Kidney epithelial cell (primary cell): ENCODE measurements around the gene AAMP. TPM values are rescaled to one million over a fixed set of nuclear protein-coding genes. Genes with fewer than 3 reads are reported as not detected.

Source experiments
- DNase-seq: peaks from one replicate; pipeline ENCODE4 v3.0.0-alpha.2; 2010; ENCODE audit warnings: low read depth
- H3K27me3 ChIP-seq: 2 replicates; pipeline ENCODE4 v1.6.0; 2011; ENCODE audit warnings: low read length; ENCODE audit not compliant: control insufficient read depth, insufficient read depth
- H3K36me3 ChIP-seq: 2 replicates; pipeline ENCODE4 v1.5.1; 2011; ENCODE audit warnings: low read length; ENCODE audit not compliant: control insufficient read depth, insufficient read depth
- H3K4me3 ChIP-seq: 2 replicates; pipeline ENCODE4 v1.5.1; 2011; ENCODE audit warnings: low read depth, mild to moderate bottlenecking, control low read depth, low read length
- CTCF ChIP-seq: IDR thresholded peaks from 2 replicates; pipeline ENCODE4 v1.5.1; 2011; ENCODE audit warnings: mild to moderate bottlenecking, moderate library complexity, low read length, control low read depth, inconsistent platforms; ENCODE audit not compliant: insufficient read depth, poor library complexity, severe bottlenecking
- total RNA-seq: library from RNA; depleted of rRNA; stranded (reverse); fragments of >200 nt; gene quantifications from 2 replicates; pipeline ENCODE4 v1.2.3, GENCODE V29; 2015

Gene AAMP
- total RNA-seq, 1 donor from 2014 or later: 174 TPM

DNA sequence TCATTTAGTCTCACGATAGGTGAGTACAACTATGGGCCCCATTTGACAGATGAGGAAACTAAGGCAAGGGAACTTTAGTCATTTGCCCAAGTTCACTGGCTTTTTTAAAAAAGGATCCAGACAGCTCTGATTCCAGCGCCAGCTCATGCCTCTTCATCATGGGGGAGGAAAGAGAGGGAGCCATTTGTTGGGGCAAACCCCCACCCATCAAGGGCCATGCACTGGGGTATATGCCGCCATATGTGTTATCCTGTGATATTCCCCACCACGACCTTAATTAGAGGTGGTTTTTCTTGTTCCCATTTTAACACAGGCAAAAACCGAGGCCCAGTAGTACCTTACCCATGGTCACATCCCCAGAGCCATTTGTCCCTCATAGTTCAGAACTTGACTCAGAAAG is 9.8 kb downstream of the AAMP start:
- no peak for TF ChIP-seq CTCF
- no peak overlapping the region for H3K4me3 ChIP-seq
- DNase-seq: no peak
- no peaks in the 10 kb centered on the region for H3K36me3 ChIP-seq
- H3K27me3 ChIP-seq: no peaks in the 10 kb centered on the region

GRCh38 chr2:218259099-218259961 is 10.6 kb downstream of the AAMP start:
- Histone ChIP-seq H3K4me3 (no peak overlapping the region), H3K27me3 (no peaks in the 10 kb centered on the region), H3K36me3 (no peaks in the 10 kb centered on the region)
- no peak for DNase-seq
- no peak for TF ChIP-seq CTCF

DNA sequence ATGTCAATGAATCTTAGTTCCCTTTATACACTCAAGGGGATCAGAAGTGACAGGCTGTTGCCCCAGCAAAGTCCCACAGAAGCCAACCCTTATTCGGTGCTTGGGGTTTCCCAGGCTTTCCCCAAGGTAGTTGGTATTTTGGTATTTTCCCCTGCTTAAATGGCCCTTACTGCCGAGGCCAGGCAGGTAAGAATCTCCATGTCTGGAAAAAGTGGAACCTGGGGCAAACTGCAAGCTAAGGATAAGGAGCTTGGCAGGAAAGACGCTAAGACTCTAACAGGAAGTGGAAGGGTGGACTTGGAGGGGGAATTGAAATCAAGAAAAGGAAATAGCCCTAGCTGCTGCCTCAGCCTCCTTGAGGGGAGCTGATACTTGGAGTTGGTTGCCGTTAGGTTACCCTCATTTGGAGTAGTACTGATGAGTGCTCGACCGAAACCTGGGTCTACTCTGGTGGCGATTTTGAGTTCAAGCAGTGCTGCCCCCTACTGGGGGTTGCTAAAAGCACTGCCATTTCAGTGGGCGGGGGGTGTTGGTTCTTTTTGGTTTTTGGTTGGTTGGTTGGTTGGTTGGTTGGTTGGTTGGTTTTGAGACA is 12.5 kb downstream of the AAMP start:
- no peak overlapping the region for H3K4me3 ChIP-seq

DNA sequence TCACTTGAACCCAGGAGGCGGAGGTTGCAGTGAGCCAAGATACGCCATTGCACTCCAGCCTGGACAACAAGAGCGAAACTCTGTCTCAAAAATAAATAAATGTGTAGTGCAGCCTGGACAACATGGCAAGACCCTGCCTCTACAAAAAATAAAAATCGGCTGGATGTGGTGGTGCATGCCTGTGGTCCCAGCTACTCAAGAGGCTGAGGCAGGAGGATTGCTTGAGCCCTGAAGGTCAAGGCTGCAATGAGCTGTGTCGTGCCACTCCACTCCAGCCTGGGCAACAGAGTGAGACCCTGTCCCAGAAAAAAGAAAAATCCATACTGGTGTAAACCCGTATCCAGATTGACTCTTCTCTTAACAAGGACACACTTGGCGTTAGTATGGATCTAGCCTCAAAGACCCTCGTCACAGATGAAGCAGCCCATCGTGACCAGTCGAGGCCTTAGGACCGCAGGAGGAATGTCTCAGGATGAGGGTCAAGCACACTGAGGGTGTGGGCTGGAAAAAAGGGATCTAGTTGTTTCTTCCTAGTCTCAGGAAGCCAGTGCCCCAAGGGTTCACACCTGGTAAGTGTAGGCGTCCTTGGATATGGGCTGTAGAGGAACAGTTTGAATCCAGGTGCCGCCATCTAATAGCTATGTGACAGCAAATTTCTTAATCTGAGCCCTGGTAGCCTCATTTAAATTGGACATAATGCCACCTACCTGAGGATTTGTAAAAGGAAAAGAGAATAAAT is 13.2 kb downstream of the AAMP start:
- TF ChIP-seq CTCF: no peak
- H3K27me3 ChIP-seq: no peaks in the 10 kb centered on the region
- DNase-seq: no peak
- peaks cover 3% of the 10 kb centered on the region for H3K36me3 ChIP-seq
- H3K4me3 ChIP-seq: no peak overlapping the region

More for the DNA sequence above, 12.5 kb downstream of the AAMP start:
- DNase-seq: no peak
- peaks cover 1% of the 10 kb centered on the region for H3K36me3 ChIP-seq
- no peaks in the 10 kb centered on the region for H3K27me3 ChIP-seq
- peak; percentile 55 for TF ChIP-seq CTCF

GRCh38 chr2:218255446-218255845 is 14.5 kb downstream of the AAMP start:
- no peak for TF ChIP-seq CTCF
- Histone ChIP-seq H3K4me3 (no peak overlapping the region), H3K27me3 (no peaks in the 10 kb centered on the region), H3K36me3 (peaks cover 3% of the 10 kb centered on the region)
- no peak for DNase-seq
